ENCODE data around the gene CCNY.

DNA sequence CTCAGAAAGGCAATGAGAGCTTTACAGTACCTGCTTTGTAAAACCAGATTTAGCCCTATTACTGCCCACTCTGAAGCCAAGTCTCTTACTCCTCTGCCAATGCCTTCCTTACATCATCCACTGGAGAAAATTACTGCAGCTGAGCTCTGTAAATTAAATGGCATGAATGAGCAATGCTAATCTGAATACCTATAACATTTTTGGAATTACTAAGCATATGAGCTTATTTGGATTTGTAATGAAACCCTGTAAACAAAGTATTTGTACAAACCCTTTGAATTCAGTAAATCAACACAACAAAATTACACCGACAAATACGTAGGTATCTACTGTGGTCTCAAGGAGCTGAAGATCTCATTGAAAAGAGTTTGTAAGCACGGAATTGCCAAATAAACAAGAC, 12.1 kb upstream of the CCNY start:
- no peak for TF ChIP-seq CTCF (IDR thresholded peaks at IDR 0.05)
- TF ChIP-seq EZH2 (IDR thresholded peaks at IDR 0.05; ENCODE audit: borderline replicate concordance, insufficient read depth, low read depth, low read length, poor library complexity, severe bottlenecking), result no peak
